EH (cell line): Measurements from ENCODE around the gene KIAA1671.

Experiments used
- DNase-seq: peaks from one replicate; pipeline ENCODE4 v3.0.0-alpha.2; 2015; ENCODE audit warnings: low read depth

The KIAA1671 gene

DNA sequence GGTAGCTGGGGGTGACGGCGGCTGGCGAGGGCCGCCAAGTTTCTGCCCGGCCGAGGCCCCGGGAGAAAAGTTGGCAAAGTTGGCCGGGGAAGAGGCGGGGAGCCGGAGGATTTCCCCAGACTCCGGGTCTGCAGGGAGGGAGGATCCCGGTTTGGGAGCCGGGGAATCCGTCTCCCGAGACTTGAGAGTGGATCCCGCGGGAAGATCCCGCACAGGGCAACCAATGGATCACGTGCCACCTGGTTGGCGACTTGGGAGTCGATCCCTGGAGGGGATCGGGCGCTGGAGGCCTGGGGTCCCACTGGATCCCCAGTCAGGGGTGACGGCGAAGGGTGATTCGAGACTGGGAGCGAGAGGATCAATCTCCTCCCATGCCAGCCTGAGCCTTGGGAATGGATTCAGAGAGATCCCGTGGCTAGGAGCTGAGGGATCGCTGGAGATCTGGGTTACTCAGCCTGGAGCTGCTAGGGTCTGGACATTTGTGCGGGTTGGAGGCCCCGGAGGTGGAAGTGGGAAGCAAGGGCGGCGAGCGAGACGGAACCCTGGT, 394 bp downstream of the KIAA1671 start:
- DNase-seq: peak; percentile 11

DNA sequence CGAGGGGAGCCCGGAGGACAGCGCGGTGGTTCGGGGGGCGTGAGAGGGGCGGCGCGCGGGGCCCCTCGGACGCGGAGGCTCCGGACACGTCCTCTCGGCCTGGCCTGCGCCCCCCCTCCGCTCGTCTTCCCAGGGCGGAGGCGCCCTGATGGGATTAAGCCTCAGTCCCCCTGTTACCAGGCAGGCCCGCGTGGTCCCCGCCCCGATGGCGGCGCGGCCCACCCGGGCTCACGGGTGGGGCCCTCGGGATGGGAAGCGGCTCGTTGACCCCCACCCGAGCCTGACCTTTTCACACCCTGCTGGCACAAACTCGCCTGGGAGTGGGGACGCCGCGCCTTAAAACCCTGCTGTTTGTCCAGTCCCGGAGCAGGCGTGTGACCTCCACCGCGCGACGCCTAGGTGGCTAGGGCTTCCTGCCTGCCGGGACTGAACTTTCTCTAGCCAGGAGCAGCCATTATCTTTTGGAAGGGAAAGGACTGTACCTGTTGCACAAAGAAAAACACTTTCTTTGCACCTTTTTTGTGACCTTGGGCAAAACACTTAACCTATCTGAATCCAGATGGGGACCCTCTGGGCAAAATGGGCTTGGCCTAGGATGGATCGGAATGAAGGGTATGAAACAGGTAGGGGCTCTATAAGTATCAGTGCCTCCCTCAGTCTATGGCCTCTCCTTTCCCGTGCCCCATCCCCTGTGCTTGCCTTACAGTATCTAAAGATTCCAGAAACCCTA, 1.0 kb downstream of the KIAA1671 start:
- DNase-seq: no peak

DNA sequence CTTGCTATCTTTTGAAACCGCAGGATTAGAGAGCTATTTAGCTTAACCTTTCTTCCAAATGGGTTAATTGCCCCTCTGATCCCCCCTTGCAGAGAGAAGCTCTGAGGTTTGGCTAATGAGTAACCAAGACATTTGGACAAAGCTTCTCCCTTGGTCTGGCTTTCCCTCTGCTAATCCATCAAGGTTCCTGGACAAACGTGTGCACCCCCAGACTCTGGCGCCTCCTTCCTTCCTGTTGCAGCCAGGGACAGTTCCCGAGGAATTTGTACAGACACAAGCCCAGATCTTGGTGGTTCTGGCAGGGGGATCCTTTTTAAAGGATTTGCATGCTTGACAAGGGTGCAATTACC, 1.6 kb downstream of the KIAA1671 start:
- DNase-seq: no peak

DNA sequence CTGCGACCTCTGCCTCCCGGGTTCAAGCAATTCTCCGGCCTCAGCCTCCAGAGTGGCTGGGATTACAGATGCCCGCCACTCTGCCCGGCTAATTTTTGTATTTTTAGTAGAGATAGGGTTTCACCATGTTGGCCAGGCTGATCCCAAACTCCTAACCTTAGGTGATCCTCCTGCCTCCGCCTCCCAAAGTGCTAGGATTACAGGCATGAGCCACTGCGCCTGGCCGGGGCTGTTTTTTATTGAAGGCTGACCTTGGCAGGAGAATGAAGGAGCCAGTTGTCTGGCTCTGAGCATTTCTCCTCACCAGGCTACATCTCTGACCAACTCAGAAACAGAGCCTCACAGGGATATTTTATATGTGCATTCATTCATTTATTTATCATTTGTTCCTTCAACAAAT, 2.3 kb downstream of the KIAA1671 start:
- DNase-seq: no peak

DNA sequence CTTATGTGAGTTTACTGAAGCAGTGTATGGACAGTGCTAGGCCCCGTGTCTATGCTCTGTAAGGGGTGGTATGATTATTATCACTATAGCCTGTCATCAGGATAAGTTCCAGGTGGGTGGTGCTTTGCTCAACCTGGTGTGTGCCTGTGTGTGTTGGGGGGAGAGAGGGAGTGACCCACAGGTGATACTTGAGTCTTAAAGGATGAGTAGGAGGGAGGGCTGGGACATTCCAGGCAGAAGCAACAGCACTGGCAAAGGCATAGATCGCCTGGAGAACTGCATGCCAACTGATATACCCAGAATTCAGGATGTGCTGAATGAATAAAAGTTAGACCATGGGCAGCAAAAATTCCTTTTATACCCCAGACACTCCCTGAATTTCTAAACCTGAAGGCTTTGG, 4.5 kb downstream of the KIAA1671 start:
- no peak for DNase-seq

DNA sequence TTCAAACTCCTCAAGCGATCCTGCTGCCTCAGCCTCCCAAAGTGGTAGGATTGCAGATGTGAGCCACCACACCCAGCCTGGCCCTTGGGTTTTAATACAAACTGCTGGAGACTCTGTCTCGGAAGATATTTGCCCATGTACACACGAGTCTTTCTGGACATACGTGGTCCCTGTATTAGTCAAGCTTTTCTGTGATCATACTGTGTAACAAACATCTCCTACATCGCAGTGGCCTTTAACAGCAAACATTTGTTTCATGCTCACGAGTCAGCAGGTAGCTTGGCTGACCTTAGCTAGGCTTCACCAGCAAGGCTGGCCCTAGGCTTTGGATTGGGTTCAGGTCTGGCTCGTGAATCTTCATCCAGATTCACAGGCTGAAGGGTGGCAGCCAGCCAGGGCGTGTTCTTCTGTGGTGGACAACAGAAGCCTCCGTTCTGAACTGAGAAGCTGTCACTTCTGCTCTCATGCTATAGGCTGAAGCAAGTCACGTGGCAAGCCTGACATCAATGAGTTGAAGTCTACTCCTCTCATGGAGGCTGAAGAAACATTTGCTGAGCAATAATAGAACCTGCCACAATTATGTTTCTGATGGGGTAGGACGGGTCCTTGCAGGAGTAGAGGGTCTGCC, 8.8 kb downstream of the KIAA1671 start:
- no peak for DNase-seq

DNA sequence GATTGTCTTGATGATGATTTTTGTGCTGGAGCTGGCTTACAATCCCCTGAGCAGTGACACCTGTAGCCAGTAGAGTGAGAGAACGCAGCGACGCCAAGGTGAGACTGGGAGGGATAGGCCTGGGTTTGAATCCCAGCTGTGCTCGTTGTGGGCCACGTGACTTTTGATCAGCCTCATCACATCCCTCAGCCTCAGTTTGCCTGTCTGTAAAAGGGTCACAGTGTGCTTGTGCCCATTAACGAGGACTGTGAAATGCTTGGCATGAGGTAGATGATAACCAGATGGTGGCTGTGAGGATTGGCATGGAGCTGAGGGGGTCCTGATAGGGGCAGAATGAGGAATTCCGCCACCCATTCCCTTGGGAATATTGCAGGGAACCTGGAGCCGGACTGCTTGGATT, 9.6 kb downstream of the KIAA1671 start:
- no peak for DNase-seq

DNA sequence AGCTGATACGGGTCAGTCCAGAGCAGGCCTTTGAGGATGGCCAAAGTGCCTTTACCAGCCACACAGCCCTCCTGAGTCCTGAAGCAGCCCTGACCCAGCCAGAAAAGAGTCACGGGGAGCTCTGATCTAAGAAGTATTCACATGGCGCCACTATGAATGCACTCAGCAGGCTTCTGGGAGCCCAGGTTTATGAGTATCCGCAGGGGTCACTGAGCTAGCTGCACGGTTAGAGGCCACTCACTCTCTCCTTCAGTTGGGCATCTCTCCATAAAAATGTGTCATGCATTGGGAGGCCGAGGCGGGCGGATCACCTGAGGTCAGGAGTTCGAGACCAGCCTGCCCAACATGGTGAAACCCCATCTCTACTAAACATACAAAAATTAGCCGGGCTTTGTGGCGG, 10.3 kb downstream of the KIAA1671 start:
- DNase-seq: no peak

DNA sequence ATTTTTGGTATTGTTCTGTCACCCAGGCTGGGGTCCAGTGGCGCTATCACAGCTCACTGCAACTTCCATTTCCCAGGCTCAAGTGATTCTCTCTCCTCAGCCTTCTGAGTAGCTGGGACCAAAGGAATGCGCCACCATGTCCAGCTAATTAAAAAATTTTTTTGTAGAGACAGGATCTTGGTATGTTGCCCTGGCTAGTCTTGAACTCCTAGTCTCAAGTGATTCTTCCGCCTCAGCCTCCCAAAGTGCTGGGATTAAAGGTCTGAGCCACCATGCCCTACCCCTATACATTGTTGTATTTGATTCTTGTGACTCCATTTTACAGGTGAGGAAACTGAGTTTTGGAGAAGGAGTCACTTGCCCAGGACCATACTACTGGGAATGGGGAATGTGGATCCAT, 11.9 kb downstream of the KIAA1671 start:
- no peak for DNase-seq

DNA sequence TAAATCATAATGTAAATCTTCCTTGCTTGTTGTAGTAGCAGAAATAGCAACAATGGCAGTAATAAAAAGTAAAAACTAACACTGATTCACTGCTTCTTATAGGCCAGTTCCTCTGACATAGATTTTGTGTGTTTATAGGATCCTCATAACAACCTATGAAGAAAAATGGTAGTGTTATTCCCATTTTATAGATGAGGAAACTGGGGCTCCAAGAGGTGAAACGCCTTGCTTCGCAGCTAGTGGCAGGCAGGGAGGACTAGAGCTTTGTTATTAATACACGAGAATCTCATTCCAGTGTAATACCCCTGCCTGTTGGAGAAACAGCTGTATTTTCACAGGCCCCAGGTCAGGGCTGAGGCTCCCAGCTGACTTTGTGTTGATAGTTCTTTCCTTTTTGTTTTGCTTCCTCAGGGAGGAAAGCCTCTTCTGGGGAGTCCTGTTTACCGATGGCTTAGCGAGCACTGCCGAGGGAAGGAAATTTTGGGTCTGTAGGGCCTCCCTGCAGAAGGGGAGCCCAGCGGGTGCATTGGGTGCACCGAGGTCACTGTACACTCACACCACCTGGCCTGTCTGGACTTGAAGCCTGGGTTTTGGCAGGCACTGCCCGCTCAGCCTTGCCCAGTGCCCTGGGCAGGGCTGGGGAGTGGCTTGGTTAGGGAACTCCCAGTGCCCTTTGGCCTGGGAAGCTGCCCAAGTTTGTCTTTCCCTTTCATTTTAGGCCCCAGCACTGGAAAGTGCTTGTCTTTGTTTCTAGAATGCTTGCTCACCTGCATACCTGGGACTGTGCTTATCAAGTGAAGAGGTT, 13.5 kb downstream of the KIAA1671 start:
- DNase-seq: no peak

DNA sequence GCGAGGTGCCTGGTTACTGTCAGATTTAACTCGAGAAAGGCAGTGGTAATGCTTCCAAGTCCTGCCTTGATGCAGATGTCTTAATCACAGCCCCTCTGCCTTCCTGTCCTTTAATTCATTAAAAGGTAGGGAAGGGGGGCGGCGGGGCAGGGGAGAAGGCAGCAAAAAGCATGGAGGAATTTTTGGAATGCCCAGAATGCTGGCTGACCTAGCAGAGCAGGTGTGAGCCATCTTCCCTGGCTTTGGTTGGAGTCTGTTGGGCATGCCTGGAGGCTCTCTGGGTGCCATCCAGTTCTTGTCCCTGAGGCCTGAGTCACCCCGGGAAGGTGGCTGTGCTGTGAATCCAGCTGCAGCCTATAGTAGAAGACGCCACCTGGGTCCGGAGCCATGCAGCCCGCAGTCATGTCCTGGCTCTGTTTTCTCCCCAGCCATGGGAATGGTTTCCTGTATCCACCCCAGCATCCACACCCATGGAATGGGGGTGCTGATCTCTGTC, 15.6 kb downstream of the KIAA1671 start:
- DNase-seq: no peak

DNA sequence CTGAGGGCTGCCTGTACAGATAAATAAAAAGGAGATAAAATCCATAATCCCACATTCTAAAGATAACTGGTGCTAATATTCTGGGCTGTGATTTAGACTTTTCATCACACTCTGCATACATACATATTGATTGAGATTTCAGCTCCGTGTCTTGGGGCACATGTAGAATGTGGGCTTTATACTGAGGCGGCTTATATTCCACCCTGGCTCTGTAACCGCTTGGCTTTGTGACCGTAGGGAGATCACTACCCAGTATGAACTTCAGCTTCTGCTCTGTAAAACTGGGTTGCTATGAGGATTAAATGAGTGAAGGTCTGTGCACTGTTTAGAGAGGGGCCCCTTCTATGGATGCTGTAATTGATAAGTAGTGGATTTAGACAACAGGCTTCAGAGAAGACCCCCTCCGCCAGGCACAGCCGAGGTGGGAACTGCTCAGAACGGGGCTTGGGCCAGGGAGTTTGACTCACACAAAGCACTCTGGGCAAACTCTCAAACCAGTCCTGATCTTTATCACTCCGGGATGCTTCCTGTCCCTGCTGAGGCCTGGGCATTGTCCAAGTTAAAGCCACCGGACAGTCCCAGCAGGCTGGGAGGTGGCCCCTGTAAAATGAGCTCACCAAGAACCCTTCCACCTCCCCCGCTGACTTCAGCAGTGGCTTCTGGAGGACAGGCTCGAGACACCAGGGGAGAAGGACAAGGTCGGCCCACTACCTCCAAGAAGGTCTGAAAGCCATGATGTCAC, 17.2 kb downstream of the KIAA1671 start:
- DNase-seq: peak; percentile 60

DNA sequence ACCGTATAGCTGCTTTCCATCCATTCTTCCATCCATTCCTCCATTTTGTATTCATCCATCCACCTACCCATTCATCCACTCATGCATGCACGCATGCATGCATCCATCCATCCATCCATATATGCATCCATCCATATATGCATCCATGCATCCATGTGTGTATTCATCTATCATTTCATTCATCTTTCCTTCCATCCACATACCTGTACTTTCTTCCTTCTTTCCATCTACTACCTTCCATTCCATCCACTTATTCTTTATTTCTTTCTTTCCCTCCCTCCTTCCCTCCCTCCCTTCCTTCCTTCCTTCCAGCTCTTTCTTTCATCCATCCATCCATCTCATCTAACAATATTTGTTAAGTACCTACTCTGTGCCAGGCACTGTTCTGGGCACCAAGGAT, 19.9 kb downstream of the KIAA1671 start:
- DNase-seq: no peak

DNA sequence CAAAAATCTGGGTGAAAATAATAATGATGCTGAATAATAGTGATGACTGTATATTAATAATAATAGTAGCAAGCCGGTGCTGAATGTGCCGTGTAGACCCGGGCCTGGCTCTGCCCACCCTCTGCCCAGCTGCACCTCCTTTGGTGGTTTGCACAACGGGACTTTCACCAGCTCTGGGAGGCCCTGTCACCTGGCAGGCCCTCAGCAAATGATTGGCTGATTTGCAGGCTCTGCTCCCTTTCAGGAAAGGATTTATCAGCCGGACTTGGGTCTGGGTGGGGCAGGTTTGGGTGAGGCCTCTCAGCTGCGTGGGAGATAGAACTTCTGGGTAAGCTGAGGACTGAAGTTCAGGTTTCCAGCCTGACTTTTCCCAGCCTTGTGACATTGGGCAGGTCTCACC, 21.4 kb downstream of the KIAA1671 start:
- no peak for DNase-seq

DNA sequence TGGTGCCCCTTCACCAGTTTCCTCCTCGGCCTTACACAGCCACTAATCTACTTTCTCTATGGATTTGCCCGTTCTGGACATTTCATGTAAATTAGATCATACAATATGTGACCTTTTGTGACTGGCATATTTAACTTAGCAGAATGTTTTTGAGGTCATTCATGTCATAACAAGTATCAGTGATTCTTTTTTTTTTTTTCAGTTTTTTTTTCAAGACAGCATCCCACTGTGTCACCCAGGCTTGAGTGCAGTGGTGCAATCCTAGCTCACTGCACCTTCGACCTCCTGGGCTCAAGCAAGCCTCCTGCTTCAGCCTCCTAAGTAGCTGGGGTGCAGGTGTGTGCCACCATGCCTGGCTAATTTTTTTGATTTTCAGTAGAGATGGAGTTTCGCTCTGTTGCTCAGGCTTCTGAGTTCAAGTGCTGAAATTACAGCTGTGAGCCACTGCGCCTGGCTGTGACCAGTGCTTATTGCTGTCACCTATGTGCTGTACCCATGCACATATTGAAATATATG, 22.7 kb downstream of the KIAA1671 start:
- no peak for DNase-seq

DNA sequence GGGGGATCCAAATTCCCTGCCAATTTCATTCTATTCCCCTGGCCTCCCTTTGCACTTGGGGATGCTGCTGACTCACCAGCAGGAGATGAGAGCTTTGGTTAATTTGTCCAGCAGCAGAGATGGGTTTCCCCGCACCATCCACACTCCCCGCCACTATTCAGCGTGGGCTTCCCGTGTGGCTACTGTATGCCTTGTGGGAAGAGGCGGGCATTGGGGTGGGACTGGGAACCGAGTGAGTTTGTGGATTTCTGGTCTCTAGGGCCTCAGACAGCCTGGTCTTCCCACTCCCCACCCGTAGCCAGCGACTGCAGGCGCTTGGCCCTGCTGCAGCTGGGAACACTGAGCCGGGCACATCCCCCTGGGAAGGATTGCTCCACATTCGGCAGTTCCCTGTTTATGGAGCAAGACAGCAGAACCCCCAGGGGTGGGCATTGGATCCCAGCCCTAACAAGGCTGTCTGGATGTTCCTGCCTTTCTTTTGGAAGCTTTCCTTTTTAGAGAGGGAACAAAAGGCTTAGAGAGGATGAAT, 23.4 kb downstream of the KIAA1671 start:
- no peak for DNase-seq

DNA sequence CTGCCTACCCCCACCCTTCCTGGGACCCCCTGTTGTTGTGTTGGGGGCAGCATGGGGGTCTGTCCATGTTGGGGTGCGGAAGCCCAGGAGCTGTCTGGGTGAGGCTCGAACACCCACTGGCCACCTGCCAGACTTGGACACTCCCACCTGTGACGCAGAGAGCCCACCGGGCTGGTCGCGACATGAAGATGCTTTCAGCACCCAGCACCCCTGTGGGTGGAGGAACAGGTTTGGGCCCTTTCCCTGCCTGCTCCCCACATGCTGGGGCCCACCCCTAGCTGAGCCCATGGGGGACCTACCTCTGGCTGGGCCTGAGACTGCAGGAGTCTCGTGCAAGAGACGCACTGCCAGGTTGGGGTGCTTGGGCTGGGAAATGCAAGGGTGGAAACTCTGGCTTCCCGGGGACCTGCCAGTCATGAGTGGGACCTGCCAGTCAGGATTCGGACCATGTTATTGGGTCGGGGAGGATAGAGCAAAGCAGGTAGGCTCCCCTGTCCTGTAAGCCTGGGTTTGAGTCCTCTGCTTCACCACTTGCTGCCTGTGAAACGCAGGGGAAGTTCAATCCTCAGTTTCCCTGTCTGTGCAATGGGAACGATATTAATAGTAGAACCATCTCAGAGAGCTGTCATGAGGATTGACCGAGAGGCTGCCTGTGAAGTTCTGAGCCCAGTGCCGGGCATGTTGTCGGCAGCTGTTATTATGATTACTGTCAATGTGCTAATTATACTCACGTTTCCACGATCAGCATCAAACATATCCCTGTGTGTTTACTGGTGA, 24.1 kb downstream of the KIAA1671 start:
- no peak for DNase-seq

DNA sequence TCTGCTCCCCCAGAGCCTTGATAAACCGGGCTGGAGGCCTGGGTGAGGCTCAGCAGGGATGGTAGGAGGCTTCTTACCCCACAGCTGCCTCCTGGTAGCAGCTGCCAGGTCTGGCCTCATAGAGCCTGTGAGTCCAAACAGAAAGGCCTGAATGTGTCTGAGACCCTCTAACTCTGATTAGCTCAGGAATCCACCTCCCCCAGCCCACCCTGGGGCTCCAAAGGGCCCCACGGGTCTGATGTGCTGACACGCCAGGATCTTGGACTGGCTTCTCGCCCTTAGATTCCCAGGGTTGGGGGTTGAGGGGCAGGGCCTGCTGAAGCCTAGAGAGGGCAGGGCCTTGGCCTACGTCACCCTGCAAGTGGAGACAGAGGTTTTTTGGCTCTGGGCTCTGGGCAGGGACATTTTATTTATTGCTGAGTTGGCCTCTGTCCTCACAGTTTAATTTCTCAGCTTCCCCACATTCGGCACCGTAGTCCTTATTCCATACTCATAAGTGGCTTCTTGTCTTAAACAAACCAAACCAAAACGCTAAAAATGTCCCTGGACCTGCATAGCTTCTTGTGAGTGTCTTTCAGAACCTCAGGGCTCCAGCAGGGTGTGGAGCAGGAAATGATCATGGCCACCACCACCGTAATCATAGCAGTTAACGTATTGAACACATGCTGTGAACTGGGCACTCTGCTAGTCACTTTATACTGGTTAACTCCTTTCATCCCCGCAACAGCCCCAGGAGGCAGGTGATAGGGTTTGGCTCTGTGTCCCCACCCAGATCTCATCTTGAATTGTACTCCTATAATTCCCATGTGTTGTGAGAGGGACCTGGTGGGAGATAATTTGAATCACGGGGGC, 25.1 kb downstream of the KIAA1671 start:
- DNase-seq: no peak

DNA sequence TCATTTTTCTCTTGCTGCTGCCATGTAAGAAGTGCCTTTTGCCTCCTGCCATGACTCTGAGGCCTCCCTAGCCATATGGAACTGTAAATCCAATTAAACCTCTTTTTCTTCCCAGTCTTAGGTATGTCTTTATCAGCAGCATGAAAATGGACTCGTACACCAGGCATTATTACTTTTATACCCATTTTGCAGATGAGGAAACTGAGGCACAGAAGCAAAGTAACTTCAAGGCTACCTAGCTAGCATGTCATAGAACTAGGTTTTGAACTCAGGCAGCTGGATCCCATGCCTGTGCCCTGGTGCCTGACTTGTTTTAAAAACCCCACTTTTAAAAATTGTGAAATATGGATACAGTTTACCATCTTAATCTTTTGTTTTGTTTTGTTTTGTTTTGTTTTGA, 25.8 kb downstream of the KIAA1671 start:
- no peak for DNase-seq

DNA sequence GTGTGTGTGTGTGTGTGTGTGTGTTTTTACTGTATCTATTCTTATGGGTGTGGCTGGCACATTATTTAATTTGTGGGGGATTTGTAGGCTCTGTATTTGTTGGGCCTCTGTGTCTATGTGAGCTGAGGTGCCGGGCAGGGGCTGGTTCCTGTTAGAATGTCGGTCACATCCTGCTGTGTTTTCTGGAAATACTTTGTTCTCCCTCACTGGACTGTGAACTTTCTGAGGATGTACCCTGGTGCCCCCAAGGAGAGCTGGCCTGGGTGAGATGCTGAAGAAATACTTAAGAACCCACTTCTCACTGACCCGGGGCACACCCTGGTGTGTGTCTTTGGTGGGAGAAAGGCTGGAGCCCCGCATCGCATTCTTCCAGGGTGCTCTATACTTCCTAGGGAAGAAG, 28.6 kb downstream of the KIAA1671 start:
- DNase-seq: no peak
